Peyer's patch (tissue), 4 donors: ENCODE data around the gene SWAP70.

Experiments
- POLR2A ChIP-seq, 2 donors: fragments of 450-650 bp; IDR thresholded peaks; one replicate each; pipeline ENCODE4 v1.5.1; 2017; ENCODE audit warnings: antibody characterized with exemption in 2 of 2, mild to moderate bottlenecking in 2 of 2, moderate library complexity in 2 of 2
- TF ChIP-seq, protein P1 (sequence below), 6 experiments: fragments of 450-650 bp in 4 of 6; fragments of 200-600 bp in 2 of 6; sonication (generic) in 1 of 6; IDR thresholded peaks; one replicate each; pipeline ENCODE4 v1.5.1; 2017 to 2019; ENCODE audit warnings: antibody characterized with exemption in 6 of 6, mild to moderate bottlenecking in 3 of 6, moderate library complexity in 1 of 6

DNA sequence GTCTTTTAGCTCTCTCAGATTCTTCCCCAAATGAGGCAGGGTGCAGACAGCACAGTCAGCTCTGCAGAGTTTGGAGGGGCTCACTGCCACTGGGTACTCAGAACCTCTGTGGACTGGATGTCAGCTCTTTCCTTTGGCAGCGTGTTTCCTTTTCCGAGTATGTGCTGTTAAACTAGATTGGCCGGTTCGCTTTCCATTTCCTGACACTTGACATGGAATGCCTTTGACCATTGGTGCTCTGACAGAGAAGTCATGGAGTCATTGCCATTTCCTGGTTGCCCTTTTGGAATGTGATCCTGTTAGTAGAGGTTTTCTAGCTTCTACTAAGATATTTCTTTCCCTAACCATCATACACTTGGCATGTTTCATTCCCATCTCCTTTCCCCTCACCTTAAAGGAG lies 86.7 kb downstream of the SWAP70 start:
- TF ChIP-seq POLR2A (IDR thresholded peaks at IDR 0.05): no peak
- TF ChIP-seq, protein P1, sequence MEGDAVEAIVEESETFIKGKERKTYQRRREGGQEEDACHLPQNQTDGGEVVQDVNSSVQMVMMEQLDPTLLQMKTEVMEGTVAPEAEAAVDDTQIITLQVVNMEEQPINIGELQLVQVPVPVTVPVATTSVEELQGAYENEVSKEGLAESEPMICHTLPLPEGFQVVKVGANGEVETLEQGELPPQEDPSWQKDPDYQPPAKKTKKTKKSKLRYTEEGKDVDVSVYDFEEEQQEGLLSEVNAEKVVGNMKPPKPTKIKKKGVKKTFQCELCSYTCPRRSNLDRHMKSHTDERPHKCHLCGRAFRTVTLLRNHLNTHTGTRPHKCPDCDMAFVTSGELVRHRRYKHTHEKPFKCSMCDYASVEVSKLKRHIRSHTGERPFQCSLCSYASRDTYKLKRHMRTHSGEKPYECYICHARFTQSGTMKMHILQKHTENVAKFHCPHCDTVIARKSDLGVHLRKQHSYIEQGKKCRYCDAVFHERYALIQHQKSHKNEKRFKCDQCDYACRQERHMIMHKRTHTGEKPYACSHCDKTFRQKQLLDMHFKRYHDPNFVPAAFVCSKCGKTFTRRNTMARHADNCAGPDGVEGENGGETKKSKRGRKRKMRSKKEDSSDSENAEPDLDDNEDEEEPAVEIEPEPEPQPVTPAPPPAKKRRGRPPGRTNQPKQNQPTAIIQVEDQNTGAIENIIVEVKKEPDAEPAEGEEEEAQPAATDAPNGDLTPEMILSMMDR (IDR thresholded peaks at IDR 0.05): no peak
